HepG2 (cell line): ENCODE results near the gene KBTBD2. TPM values are rescaled to one million over a fixed set of nuclear protein-coding genes. Genes with fewer than 3 reads are reported as not detected.
A peak's percentile ranks its signal among the peaks of the same experiment; 100 is the strongest.

ENCODE experiments used
- ARID4A ChIP-seq: sonication (generic); formaldehyde crosslinking; IDR thresholded peaks from 2 replicates; pipeline ENCODE4 v1.5.0; 2020; ENCODE audit warnings: mild to moderate bottlenecking, missing genetic modification reagents, borderline replicate concordance
- BRD4 ChIP-seq: sonication (generic); formaldehyde crosslinking; IDR thresholded peaks from 2 replicates; pipeline ENCODE4 v1.4.0; 2020; ENCODE audit warnings: missing genetic modification reagents
- DZIP1 ChIP-seq: sonication (generic); formaldehyde crosslinking; IDR thresholded peaks from 2 replicates; pipeline ENCODE4 v1.5.0; 2020; ENCODE audit warnings: mild to moderate bottlenecking, missing genetic modification reagents
- ERF ChIP-seq: IDR thresholded peaks from 2 replicates; pipeline ENCODE4 v1.6.1; 2018; ENCODE audit warnings: missing biosample characterization, missing genetic modification reagents
- ETV6 ChIP-seq: sonication (generic); formaldehyde crosslinking; conservative IDR thresholded peaks from 2 replicates; pipeline ENCODE4 v1.4.0; 2020; ENCODE audit warnings: missing genetic modification reagents
- FOSL1 ChIP-seq: sonication (generic); formaldehyde crosslinking; IDR thresholded peaks from 2 replicates; pipeline ENCODE4 v1.9.0; 2021; ENCODE audit warnings: missing genetic modification reagents, borderline replicate concordance
- HNRNPLL ChIP-seq: fragments of 200-400 bp; formaldehyde crosslinking; IDR thresholded peaks from 2 replicates; pipeline ENCODE4 v1.6.1; 2017; ENCODE audit warnings: mild to moderate bottlenecking, low read depth, low read length; ENCODE audit not compliant: poor library complexity, severe bottlenecking
- HOXA7 ChIP-seq: sonication (generic); formaldehyde crosslinking; IDR thresholded peaks from 2 replicates; pipeline ENCODE4 v1.8.1; 2022; ENCODE audit warnings: mild to moderate bottlenecking, missing genetic modification reagents, moderate library complexity
- KAT8 ChIP-seq: IDR thresholded peaks from 2 replicates; pipeline ENCODE4 v1.6.1; 2016; ENCODE audit warnings: missing genetic modification reagents, missing compliant biosample characterization
- KMT2B ChIP-seq: IDR thresholded peaks from 2 replicates; pipeline ENCODE4 v1.6.1; 2016; ENCODE audit warnings: missing genetic modification reagents, missing compliant biosample characterization
- MTF1 ChIP-seq: sonication (generic); formaldehyde crosslinking; IDR thresholded peaks from 2 replicates; pipeline ENCODE4 v1.5.0; 2020; ENCODE audit warnings: missing genetic modification reagents
- PHF8 ChIP-seq: sonication (generic); formaldehyde crosslinking; IDR thresholded peaks from 2 replicates; pipeline ENCODE4 v1.5.0; 2020; ENCODE audit warnings: missing genetic modification reagents
- RFX1 ChIP-seq: fragments of 450-650 bp; IDR thresholded peaks from 2 replicates; pipeline ENCODE4 v1.6.1; 2017
- SATB2 ChIP-seq: sonication (generic); formaldehyde crosslinking; IDR thresholded peaks from 2 replicates; pipeline ENCODE4 v1.5.0; 2020; ENCODE audit warnings: missing genetic modification reagents
- ZBTB25 ChIP-seq: IDR thresholded peaks from 2 replicates; pipeline ENCODE4 v1.6.1; 2018; ENCODE audit warnings: missing genetic modification reagents
- ZNF143 ChIP-seq: sonication (generic); formaldehyde crosslinking; IDR thresholded peaks from 2 replicates; pipeline ENCODE4 v1.4.0; 2020; ENCODE audit warnings: missing genetic modification reagents
- ZNF20 ChIP-seq: sonication (generic); formaldehyde crosslinking; IDR thresholded peaks from 2 replicates; pipeline ENCODE4 v1.4.0; 2020; ENCODE audit warnings: mild to moderate bottlenecking, moderate library complexity, missing genetic modification reagents
- ZNF260 ChIP-seq: sonication (generic); formaldehyde crosslinking; IDR thresholded peaks from 2 replicates; pipeline ENCODE4 v1.4.0; 2020; ENCODE audit warnings: missing genetic modification reagents, low read depth, mild to moderate bottlenecking, borderline replicate concordance
- ZNF343 ChIP-seq: sonication (generic); formaldehyde crosslinking; IDR thresholded peaks from 2 replicates; pipeline ENCODE4 v1.4.0; 2020; ENCODE audit warnings: mild to moderate bottlenecking, missing genetic modification reagents
- ZNF44 ChIP-seq: sonication (generic); formaldehyde crosslinking; IDR thresholded peaks from 2 replicates; pipeline ENCODE4 v1.5.1; 2020; ENCODE audit warnings: mild to moderate bottlenecking, missing genetic modification reagents
- ZNF558 ChIP-seq: sonication (generic); formaldehyde crosslinking; IDR thresholded peaks from 2 replicates; pipeline ENCODE4 v1.9.0; 2022; ENCODE audit warnings: mild to moderate bottlenecking, missing genetic modification reagents, borderline replicate concordance
- ZNF784 ChIP-seq: sonication (generic); formaldehyde crosslinking; IDR thresholded peaks from 2 replicates; pipeline ENCODE4 v1.5.1; 2020; ENCODE audit warnings: missing genetic modification reagents, mild to moderate bottlenecking, borderline replicate concordance
- polyA plus RNA-seq, 8 experiments: library from polyadenylated mRNA; depleted of rRNA in 3 of 8; stranded (reverse) in 7 of 8; unstranded in 1 of 8; fragments of >200 nt; fragmentation: Illumina TruSeq in 4 of 8; extraction: Trizol in 4 of 8; gene quantifications; 2 replicates each; pipeline versions ENCODE4 v1.2.1 to v1.2.3, GENCODE V29; 2011 to 2016; ENCODE audit warnings: low read depth in 4 of 8, missing spikeins in 1 of 8, mixed read lengths in 1 of 8; ENCODE audit not compliant: insufficient read depth in 1 of 8
- total RNA-seq, 5 experiments: library from RNA; depleted of rRNA; stranded (reverse); fragments of >200 nt; fragmentation: Illumina TruSeq; extraction: Trizol; gene quantifications; 2 replicates each; pipeline ENCODE4 v1.2.3, GENCODE V29; 2016; ENCODE audit warnings: low read depth in 1 of 5

The KBTBD2 gene
- total and polyA plus RNA-seq, 2 of the 13 experiments (the other 11 are each of a cell fraction or from before 2014, with no cell fraction given): 24.0 to 25.2 TPM

GRCh38 chr7:32892521-32893206 is 1.1 kb upstream of the KBTBD2 start (continued):
- no peak for TF ChIP-seq DZIP1
- TF ChIP-seq ZNF20 (CRISPR knock-in tag): no peak
- no peak for TF ChIP-seq FOSL1 (CRISPR knock-in tag)
- TF ChIP-seq ZNF260 (CRISPR knock-in tag): no peak
- no peak for TF ChIP-seq MTF1
- 0 out of 2 replicates have a peak, but pooled peaks have one; percentile 7 for TF ChIP-seq ZBTB25 (CRISPR knock-in tag)
- no peak for TF ChIP-seq RFX1
- TF ChIP-seq KAT8 (CRISPR knock-in tag): no peak
- TF ChIP-seq HOXA7 (CRISPR knock-in tag): no peak
- TF ChIP-seq ZNF143: no peak
- TF ChIP-seq ZNF343: 0 out of 2 replicates have a peak, but pooled peaks have one; percentile 40
- peak; percentile 56; the same call in 1 of the 2 replicates for TF ChIP-seq ZNF558 (CRISPR knock-in tag)
- TF ChIP-seq BRD4 (CRISPR knock-in tag): no peak
- TF ChIP-seq ZNF784 (CRISPR knock-in tag): peak; percentile 40; the same call in 1 of the 2 replicates
- no peak for TF ChIP-seq ZNF44 (CRISPR knock-in tag)
- TF ChIP-seq ERF (CRISPR knock-in tag): peak; percentile 16; the same call in 1 of the 2 replicates
- TF ChIP-seq PHF8 (CRISPR knock-in tag): peak; percentile 55; the same call in 1 of the 2 replicates
- TF ChIP-seq SATB2: 0 out of 2 replicates have a peak, but pooled peaks have one; percentile 15
- no peak for TF ChIP-seq HNRNPLL
- TF ChIP-seq ETV6 (CRISPR knock-in tag): no peak
- TF ChIP-seq KMT2B (CRISPR knock-in tag): no peak
- peak; percentile 49; the same call in 1 of the 2 replicates for TF ChIP-seq ARID4A (CRISPR knock-in tag)
